Tibial nerve (tissue), 4 donors: ENCODE data around the gene B4GALT5. TPM values are rescaled to one million over a fixed set of nuclear protein-coding genes. Genes with fewer than 3 reads are reported as not detected.

Source experiments
- DNase-seq, 2 donors: peaks; one replicate each; pipeline ENCODE4 v3.0.0-alpha.2; 2019; ENCODE audit warnings: low spot score in 2 of 2
- H3K27ac ChIP-seq, 4 donors: fragments of 200-600 bp; sonication (generic) in 3 of 4; one replicate each; pipeline ENCODE4 v1.5.1; 2017 to 2019; ENCODE audit warnings: mild to moderate bottlenecking in 1 of 4
- H3K27me3 ChIP-seq, 2 donors: fragments of 200-600 bp; sonication (generic) in 1 of 2; one replicate each; pipeline versions ENCODE4 v1.5.1 to v1.6.0; 2017 to 2019
- H3K36me3 ChIP-seq, 3 donors: fragments of 200-600 bp; sonication (generic); one replicate each; pipeline ENCODE4 v1.5.1; 2018 to 2019
- H3K4me1 ChIP-seq, 4 donors: fragments of 200-600 bp; sonication (generic) in 3 of 4; one replicate each; pipeline ENCODE4 v1.5.1; 2017 to 2019
- H3K4me3 ChIP-seq, 4 donors: fragments of 200-600 bp; sonication (generic) in 3 of 4; one replicate each; pipeline ENCODE4 v1.5.1; 2017 to 2019; ENCODE audit warnings: mild to moderate bottlenecking in 1 of 4, moderate library complexity in 1 of 4
- H3K9me3 ChIP-seq, 4 donors: fragments of 200-600 bp; sonication (generic) in 3 of 4; one replicate each; pipeline ENCODE4 v1.5.1; 2017 to 2019
- EP300 ChIP-seq, 2 donors: sonication (generic); formaldehyde crosslinking; IDR thresholded peaks; one replicate each; pipeline ENCODE4 v1.6.1; 2017; ENCODE audit warnings: antibody characterized with exemption in 2 of 2, mild to moderate bottlenecking in 1 of 2
- POLR2A ChIP-seq, 2 donors: fragments of 450-650 bp; IDR thresholded peaks; one replicate each; pipeline ENCODE4 v1.6.1; 2017; ENCODE audit warnings: antibody characterized with exemption in 2 of 2, mild to moderate bottlenecking in 2 of 2, moderate library complexity in 2 of 2
- WGBS, 2 donors: methylation state at CpG; one replicate each; pipeline ENCODE4 v1.1.5; 2018; 5-methylcytosine and 5-hydroxymethylcytosine counted together
- total RNA-seq, 4 donors: library from RNA; depleted of rRNA; stranded (reverse); fragments of >200 nt; gene quantifications; one replicate each; pipeline ENCODE4 v1.1.0, GENCODE V29; 2016
- TF ChIP-seq, protein P1 (sequence below), 5 experiments: fragments of 200-600 bp in 3 of 5; fragments of 450-650 bp in 2 of 5; sonication (generic) in 3 of 5; IDR thresholded peaks; one replicate each; pipeline ENCODE4 v1.5.1; 2016 to 2019; ENCODE audit warnings: antibody characterized with exemption in 5 of 5, mild to moderate bottlenecking in 3 of 5, moderate library complexity in 2 of 5

Gene B4GALT5
- total RNA-seq, 4 donors from 2014 or later, result 13.6 to 25.2 (median 20.7) TPM

DNA sequence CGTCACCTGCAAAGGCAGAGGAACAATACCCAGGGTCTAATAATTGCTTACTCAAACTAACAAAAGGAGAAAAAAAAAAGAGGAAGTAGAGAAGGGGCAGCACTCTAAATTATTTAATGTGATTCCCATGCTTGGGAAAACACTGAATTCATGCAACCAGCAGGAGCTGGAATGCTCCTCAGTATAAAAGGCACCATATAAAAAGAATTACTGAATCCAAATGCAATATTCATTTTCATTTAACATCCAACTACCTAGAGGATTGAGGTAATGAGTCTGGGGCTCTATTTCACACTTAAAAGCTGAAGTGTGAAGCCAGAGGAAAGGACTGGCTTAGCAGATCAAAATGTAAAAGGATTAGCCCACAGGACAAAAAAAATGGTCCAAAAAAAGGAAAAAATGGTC lies 8.7 kb downstream of the B4GALT5 start:
- 80 to 93% methylated on average over 1 of the region's 1 CpG for WGBS, 2 donors
- TF ChIP-seq, protein P1, sequence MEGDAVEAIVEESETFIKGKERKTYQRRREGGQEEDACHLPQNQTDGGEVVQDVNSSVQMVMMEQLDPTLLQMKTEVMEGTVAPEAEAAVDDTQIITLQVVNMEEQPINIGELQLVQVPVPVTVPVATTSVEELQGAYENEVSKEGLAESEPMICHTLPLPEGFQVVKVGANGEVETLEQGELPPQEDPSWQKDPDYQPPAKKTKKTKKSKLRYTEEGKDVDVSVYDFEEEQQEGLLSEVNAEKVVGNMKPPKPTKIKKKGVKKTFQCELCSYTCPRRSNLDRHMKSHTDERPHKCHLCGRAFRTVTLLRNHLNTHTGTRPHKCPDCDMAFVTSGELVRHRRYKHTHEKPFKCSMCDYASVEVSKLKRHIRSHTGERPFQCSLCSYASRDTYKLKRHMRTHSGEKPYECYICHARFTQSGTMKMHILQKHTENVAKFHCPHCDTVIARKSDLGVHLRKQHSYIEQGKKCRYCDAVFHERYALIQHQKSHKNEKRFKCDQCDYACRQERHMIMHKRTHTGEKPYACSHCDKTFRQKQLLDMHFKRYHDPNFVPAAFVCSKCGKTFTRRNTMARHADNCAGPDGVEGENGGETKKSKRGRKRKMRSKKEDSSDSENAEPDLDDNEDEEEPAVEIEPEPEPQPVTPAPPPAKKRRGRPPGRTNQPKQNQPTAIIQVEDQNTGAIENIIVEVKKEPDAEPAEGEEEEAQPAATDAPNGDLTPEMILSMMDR (IDR thresholded peaks at IDR 0.05), result no peak
- TF ChIP-seq POLR2A (IDR thresholded peaks at IDR 0.05) (no peak), EP300 (IDR thresholded peaks at IDR 0.05) (no peak)
- no peaks in the 10 kb centered on the region for H3K36me3 ChIP-seq
- DNase-seq, result no peak
- peaks cover 0 to 84% (median 47%) of the 10 kb centered on the region in 4 donors for H3K4me1 ChIP-seq
- H3K9me3 ChIP-seq, result no peaks in the 10 kb centered on the region
- no peaks in the 10 kb centered on the region for H3K27me3 ChIP-seq
- no peak overlapping the region for H3K27ac ChIP-seq
- no peak overlapping the region for H3K4me3 ChIP-seq

DNA sequence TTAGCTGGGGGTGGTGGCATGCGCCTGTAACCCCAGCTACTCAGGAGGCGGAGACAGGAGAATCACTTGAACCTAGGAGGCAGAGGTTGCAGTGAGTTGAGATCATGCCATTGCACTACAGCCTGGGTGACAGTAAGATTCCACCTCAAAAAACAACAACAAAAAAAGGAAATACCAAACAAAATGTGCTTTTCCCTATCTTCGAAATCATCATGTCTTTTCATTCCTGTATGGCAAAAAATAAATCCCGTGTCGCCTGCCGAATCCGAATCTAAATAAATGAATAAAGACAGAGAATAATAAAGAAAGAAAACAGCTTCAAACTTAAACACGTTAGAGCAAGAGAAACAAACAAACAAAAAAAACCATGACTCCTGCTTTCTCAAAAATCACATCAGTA lies 11.8 kb downstream of the B4GALT5 start:
- no peaks in the 10 kb centered on the region for H3K9me3 ChIP-seq
- TF ChIP-seq, protein P1 (IDR thresholded peaks at IDR 0.05), result no peak
- TF ChIP-seq EP300 (IDR thresholded peaks at IDR 0.05) (no peak), POLR2A (IDR thresholded peaks at IDR 0.05) (no peak)
- H3K36me3 ChIP-seq, result no peaks in the 10 kb centered on the region
- H3K4me3 ChIP-seq, result no peak overlapping the region
- no peak for DNase-seq
- 90% methylated on average over 8 of the region's 8 CpGs for WGBS, 2 donors
- H3K27ac ChIP-seq, result no peak overlapping the region
- H3K4me1 ChIP-seq, result peaks cover 0 to 82% (median 50%) of the 10 kb centered on the region in 4 donors
- no peaks in the 10 kb centered on the region for H3K27me3 ChIP-seq

GRCh38 chr20:49701241-49701790 lies 12.4 kb downstream of the B4GALT5 start:
- TF ChIP-seq POLR2A (IDR thresholded peaks at IDR 0.05) (no peak), EP300 (IDR thresholded peaks at IDR 0.05) (no peak)
- TF ChIP-seq, protein P1 (IDR thresholded peaks at IDR 0.05), result no peak
- Histone ChIP-seq H3K27ac (peak overlapping the region in 2 of 4 donors; percentile 21 to 31), H3K36me3 (no peaks in the 10 kb centered on the region), H3K4me1 (peaks cover 0 to 82% (median 48%) of the 10 kb centered on the region in 4 donors), H3K4me3 (no peak overlapping the region), H3K9me3 (no peaks in the 10 kb centered on the region), H3K27me3 (no peaks in the 10 kb centered on the region)
- 43 to 48% methylated on average over 5 of the region's 5 CpGs for WGBS, 2 donors
- no peak for DNase-seq

DNA sequence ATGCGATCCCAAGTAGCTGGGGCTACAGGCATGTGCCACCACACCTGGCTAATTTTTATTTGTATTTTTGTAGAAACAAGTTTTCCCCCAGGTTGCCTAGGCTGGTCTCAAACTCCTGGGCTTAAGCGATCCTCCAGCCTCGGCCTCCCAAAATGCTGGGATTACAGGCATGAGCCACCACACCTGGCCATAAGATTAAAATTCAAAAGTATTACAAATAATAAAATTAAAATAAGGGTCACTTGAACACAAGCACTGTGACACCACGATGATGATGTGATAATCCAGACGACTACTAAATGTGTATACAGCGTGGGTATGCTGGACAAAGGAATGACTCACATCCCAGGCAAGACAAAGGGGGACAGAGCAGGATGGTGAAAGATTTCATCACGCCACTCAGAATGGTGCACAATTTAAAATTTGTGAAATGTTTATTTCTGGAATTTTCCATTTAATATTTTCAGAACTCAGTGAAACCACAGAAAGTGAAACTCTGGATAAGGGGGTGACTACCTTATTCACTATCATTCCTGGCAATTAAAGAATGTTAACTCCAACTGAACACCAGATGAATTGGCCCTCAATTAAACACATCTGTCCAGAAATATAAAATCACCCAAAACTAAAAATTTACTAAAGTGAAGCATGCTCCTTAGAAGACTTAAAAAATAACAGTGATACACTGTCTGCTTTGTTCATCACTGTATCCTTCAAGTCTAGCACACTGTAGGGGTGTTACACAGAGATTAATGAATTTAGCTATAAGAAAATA lies 13.1 kb downstream of the B4GALT5 start:
- no peak for DNase-seq
- no peaks in the 10 kb centered on the region for H3K36me3 ChIP-seq
- peak overlapping the region in 2 of 4 donors; percentile 21 to 31 for H3K27ac ChIP-seq
- H3K9me3 ChIP-seq, result no peaks in the 10 kb centered on the region
- 61% methylated on average over 7 of the region's 7 CpGs for WGBS, 2 donors
- TF ChIP-seq EP300 (IDR thresholded peaks at IDR 0.05), result no peak
- TF ChIP-seq, protein P1 (IDR thresholded peaks at IDR 0.05), result no peak
- TF ChIP-seq POLR2A (IDR thresholded peaks at IDR 0.05), result no peak
- H3K4me3 ChIP-seq, result no peak overlapping the region
- no peaks in the 10 kb centered on the region for H3K27me3 ChIP-seq
- peaks cover 0 to 85% (median 46%) of the 10 kb centered on the region in 4 donors for H3K4me1 ChIP-seq
